GM23248 (cell line): Measurements from ENCODE around the gene GLA. TPM values are rescaled to one million over a fixed set of nuclear protein-coding genes. Genes with fewer than 3 reads are reported as not detected.

Experiments used
- DNase-seq: peaks from one replicate; pipeline ENCODE4 v3.0.0-alpha.2; 2015
- H2AFZ ChIP-seq: fragments of 200-600 bp; sonication (generic); 2 replicates; pipeline ENCODE4 v1.6.1; 2016; ENCODE audit warnings: antibody characterized with exemption
- H3F3A ChIP-seq: fragments of 200-600 bp; sonication (generic); 2 replicates; pipeline ENCODE4 v1.6.1; 2016; ENCODE audit warnings: mild to moderate bottlenecking, antibody characterized with exemption, mixed run types; ENCODE audit not compliant: insufficient read depth
- H3K27ac ChIP-seq: fragments of 200-600 bp; sonication (generic); 2 replicates; pipeline ENCODE4 v1.5.1; 2016; ENCODE audit warnings: mild to moderate bottlenecking
- H3K27me3 ChIP-seq: fragments of 200-600 bp; sonication (generic); replicated peaks from 2 replicates; pipeline ENCODE4 v1.6.1; 2016; ENCODE audit warnings: mild to moderate bottlenecking; ENCODE audit not compliant: insufficient read depth
- H3K36me3 ChIP-seq: fragments of 200-600 bp; sonication (generic); 2 replicates; pipeline ENCODE4 v1.6.1; 2016; ENCODE audit warnings: low read depth, mild to moderate bottlenecking
- H3K4me1 ChIP-seq: fragments of 200-600 bp; sonication (generic); 2 replicates; pipeline ENCODE4 v1.6.1; 2016; ENCODE audit warnings: mild to moderate bottlenecking; ENCODE audit not compliant: insufficient read depth
- H3K4me2 ChIP-seq: fragments of 200-600 bp; sonication (generic); one replicate; pipeline ENCODE4 v1.6.1; 2016; ENCODE audit warnings: mild to moderate bottlenecking; ENCODE audit not compliant: unreplicated experiment
- H3K4me3 ChIP-seq: fragments of 200-600 bp; sonication (generic); 2 replicates; pipeline ENCODE4 v1.5.1; 2016; ENCODE audit warnings: mild to moderate bottlenecking
- H3K79me2 ChIP-seq: fragments of 200-600 bp; sonication (generic); 2 replicates; pipeline ENCODE4 v1.6.1; 2016; ENCODE audit warnings: mild to moderate bottlenecking; ENCODE audit not compliant: insufficient read depth
- H3K9ac ChIP-seq: fragments of 200-600 bp; sonication (generic); 2 replicates; pipeline ENCODE4 v1.6.1; 2016; ENCODE audit warnings: mild to moderate bottlenecking
- H3K9me2 ChIP-seq: fragments of 200-600 bp; sonication (generic); 2 replicates; pipeline ENCODE4 v1.6.1; 2016; ENCODE audit warnings: mixed run types, mild to moderate bottlenecking, moderate library complexity; ENCODE audit not compliant: insufficient read depth
- H3K9me3 ChIP-seq: fragments of 200-600 bp; sonication (generic); one replicate; pipeline ENCODE4 v1.6.1; 2017; ENCODE audit warnings: low read depth
- H4K20me1 ChIP-seq: fragments of 200-600 bp; sonication (generic); 2 replicates; pipeline ENCODE4 v1.6.0; 2016; ENCODE audit not compliant: insufficient read depth
- EZH2 ChIP-seq: fragments of 200-600 bp; sonication (generic); IDR thresholded peaks from 2 replicates; pipeline ENCODE4 v1.6.1; 2018; ENCODE audit warnings: antibody characterized with exemption, mild to moderate bottlenecking; ENCODE audit not compliant: insufficient read depth, poor library complexity, severe bottlenecking
- EZH2phosphoT487 ChIP-seq: fragments of 200-600 bp; sonication (generic); IDR thresholded peaks from 2 replicates; pipeline ENCODE4 v1.6.1; 2018; ENCODE audit warnings: antibody characterized with exemption, moderate library complexity, mild to moderate bottlenecking, low read depth; ENCODE audit not compliant: insufficient read depth
- WGBS, 2 experiments: methylation state at CpG; one replicate each; pipeline ENCODE4 v1.1.6; 2015 to 2017; ENCODE audit warnings: low lambda C conversion rate in 2 of 2, low coverage in 1 of 2; ENCODE audit errors: missing lambda C conversion rate in 2 of 2; 5-methylcytosine and 5-hydroxymethylcytosine counted together
- in situ Hi-C: fragments of 300-500 bp; cut with MboI; formaldehyde crosslinking; loops from 2 replicates; pipeline ENCODE4 v1.15.0; 2020
- polyA plus RNA-seq: library from polyadenylated mRNA; unstranded; fragments of >200 nt; fragmentation: Nextera tagmentation; extraction: Ambion mirVana; gene quantifications from 2 replicates; pipeline ENCODE4 v1.2.1, GENCODE V29; 2016
- total RNA-seq: library from RNA; depleted of rRNA; stranded (reverse); fragments of >200 nt; shearing (Covaris generic); gene quantifications from 2 replicates; pipeline ENCODE4 v1.2.3, GENCODE V29; 2014

GLA gene
- total and polyA plus RNA-seq, 2 experiments from 2014 or later: 20.4 to 36.6 TPM

DNA sequence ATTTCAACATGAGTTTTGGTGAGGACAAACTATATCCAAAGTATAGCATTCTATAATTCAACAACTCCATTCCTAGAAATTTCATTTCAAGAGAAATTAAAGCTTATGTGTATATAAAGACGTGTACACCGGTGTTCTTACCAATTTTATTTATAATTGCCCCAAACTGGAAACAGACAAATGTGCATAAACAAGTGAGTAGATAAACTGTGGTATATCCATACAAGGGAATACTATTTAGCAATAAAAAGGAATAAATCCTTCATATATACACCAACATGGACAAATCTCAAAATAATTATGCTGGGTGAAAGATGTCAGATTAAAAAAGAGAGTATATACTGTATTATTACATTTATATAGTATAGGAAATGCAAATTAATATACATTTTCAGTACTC is 20.2 kb upstream of the GLA start:
- Histone ChIP-seq H3K27ac (no peak overlapping the region), H2AFZ (no peak overlapping the region), H3K4me1 (peaks cover 14% of the 10 kb centered on the region), H3K36me3 (no peaks in the 10 kb centered on the region), H3K4me2 (no peak overlapping the region), H3F3A (peaks cover 16% of the 10 kb centered on the region), H3K4me3 (no peak overlapping the region), H4K20me1 (no peaks in the 10 kb centered on the region), H3K79me2 (no peaks in the 10 kb centered on the region), H3K9me3 (no peaks in the 10 kb centered on the region), H3K9me2 (no peaks in the 10 kb centered on the region), H3K27me3 (no peaks in the 10 kb centered on the region), H3K9ac (no peak overlapping the region)
- WGBS, 2 experiments: 98 to 100% methylated on average over 2 of the region's 2 CpGs
- in situ Hi-C loops: no loop called here
- no peak for TF ChIP-seq EZH2phosphoT487
- no peak for TF ChIP-seq EZH2
- no peak for DNase-seq

DNA sequence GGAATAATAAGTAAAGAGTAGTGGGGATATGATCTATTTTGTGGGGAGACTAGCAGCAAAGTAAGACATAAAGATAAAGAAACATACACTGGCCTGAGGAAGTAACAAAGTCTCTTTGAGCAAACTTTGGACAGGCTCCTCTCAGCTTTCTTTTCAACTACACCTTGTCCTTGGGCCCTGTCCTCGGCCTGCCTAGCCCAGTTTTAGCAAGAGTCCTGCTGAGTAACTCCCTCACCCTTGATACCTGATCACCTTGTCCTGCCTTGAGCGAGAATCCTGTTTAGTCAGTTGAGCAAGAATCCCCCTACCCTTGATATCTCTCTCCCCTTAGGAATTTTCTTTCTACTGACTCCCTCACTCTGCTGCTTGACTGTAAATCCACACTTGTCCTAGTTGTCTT is 11.8 kb upstream of the GLA start:
- no peak for TF ChIP-seq EZH2
- no peak for TF ChIP-seq EZH2phosphoT487
- H3K9me3 ChIP-seq: no peaks in the 10 kb centered on the region
- H3K27ac ChIP-seq: no peak overlapping the region
- 100% methylated on average over 2 of the region's 2 CpGs for WGBS, 2 experiments
- H3K4me3 ChIP-seq: no peak overlapping the region; the same call in 1 of the 2 replicates
- no peaks in the 10 kb centered on the region for H3K9me2 ChIP-seq
- no peaks in the 10 kb centered on the region for H4K20me1 ChIP-seq
- peak overlapping the region; percentile 91; the same call in 1 of the 2 replicates for H2AFZ ChIP-seq
- H3K4me2 ChIP-seq: peak overlapping the region; percentile 80
- in situ Hi-C loops: loop anchor here (25.0 kb wide), 1 partner anchor 218 kb away; no protein-coding TSS in a partner anchor
- 0 out of 2 replicates have a peak, but pooled peaks cover 4% of the 10 kb centered on the region for H3K79me2 ChIP-seq
- no peaks in the 10 kb centered on the region for H3K36me3 ChIP-seq
- no peaks in the 10 kb centered on the region for H3K27me3 ChIP-seq
- DNase-seq: no peak
- H3F3A ChIP-seq: no peaks in the 10 kb centered on the region
- H3K9ac ChIP-seq: no peak overlapping the region
- H3K4me1 ChIP-seq: peaks cover 3% of the 10 kb centered on the region; the same call in 1 of the 2 replicates

DNA sequence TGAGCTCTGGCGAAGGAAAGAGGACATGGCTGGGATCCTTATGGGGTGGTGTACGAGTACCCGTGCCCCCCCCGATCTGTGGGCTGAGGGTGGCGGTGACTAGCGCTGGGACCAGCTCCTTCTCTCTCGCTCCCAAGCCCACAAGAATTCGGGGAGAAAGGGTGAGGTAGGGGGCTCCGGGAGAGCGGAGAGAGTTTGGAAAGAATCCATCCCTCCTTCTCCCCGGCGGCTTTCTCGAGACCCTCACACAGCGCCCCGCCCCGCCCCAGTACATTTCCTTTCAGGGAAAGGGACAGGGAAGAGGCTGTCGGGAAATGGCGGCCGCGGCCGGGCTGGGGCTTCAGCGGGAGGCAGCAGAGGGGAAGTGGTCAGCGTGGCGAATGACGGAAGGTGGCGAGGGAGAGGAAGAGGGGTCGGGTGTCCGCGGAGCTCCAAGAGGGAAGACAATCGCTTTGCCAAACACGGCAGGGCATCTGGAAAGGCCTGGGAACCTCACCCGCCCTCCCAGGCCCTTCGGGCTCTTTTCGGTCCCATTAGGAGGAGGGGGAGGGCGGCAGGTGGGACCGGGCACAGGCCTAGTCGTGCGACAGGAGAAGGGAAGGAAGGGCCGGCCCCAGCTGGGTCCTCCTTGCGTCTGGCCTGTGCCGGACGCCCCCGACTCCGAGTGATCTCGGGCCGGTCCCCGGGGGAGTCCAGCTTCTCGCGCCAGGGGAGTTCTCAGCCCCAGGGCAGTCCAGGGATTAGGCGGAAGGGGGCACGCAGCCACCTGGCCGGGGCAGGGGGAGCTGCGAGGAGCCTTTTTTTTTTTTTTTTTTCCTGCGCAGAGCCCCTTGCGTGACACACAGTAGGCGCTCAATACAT is 10.5 kb upstream of the GLA start:
- Histone ChIP-seq H3K9ac (peak overlapping the region; percentile 95), H3K4me2 (peak overlapping the region; percentile 80), H3K36me3 (no peaks in the 10 kb centered on the region), H3K27ac (peak overlapping the region; percentile 62), H3F3A (0 out of 2 replicates have a peak, but pooled peaks cover 4% of the 10 kb centered on the region), H3K27me3 (no peaks in the 10 kb centered on the region), H3K9me3 (no peaks in the 10 kb centered on the region), H3K4me3 (peak overlapping the region; percentile 79), H3K79me2 (peaks cover 15% of the 10 kb centered on the region), H2AFZ (peak overlapping the region; percentile 91), H3K4me1 (peaks cover 7% of the 10 kb centered on the region; the same call in 1 of the 2 replicates), H3K9me2 (no peaks in the 10 kb centered on the region), H4K20me1 (no peaks in the 10 kb centered on the region)
- 2 to 3% methylated on average over 11 to 48 of the region's 56 CpGs for WGBS, 2 experiments
- in situ Hi-C loops: loop anchor here (25.0 kb wide), 1 partner anchor 219 kb away; no protein-coding TSS in a partner anchor
- TF ChIP-seq EZH2 (no peak), EZH2phosphoT487 (no peak)
- DNase-seq: peak; percentile 50

DNA sequence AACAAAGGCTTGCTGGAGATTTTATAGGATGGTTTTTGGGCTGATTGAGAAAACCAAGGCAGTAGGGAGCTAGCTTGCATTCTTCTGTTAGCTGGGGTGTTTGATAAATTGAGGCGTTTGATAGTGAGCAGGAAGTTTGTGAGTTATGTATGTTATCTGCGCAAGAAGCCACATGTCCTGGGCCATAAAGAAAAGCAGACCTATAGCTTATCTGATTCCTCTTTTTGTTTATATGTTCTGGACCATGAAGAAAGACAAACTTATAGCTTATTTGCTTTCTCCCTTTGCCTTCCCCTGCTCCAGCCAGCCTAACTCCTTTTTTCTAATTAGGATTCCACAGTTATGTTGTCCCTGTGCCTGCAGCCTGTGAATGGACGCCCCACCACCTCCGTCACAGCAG is 9.5 kb upstream of the GLA start:
- H3K36me3 ChIP-seq: no peaks in the 10 kb centered on the region
- 67 to 71% methylated on average over 4 of the region's 4 CpGs for WGBS, 2 experiments
- H4K20me1 ChIP-seq: no peaks in the 10 kb centered on the region
- DNase-seq: no peak
- peak overlapping the region; percentile 91 for H2AFZ ChIP-seq
- no peak overlapping the region for H3K9ac ChIP-seq
- no peak overlapping the region for H3K27ac ChIP-seq
- H3K4me3 ChIP-seq: no peak overlapping the region
- no peak for TF ChIP-seq EZH2phosphoT487
- peaks cover 7% of the 10 kb centered on the region; the same call in 1 of the 2 replicates for H3K4me1 ChIP-seq
- peaks cover 26% of the 10 kb centered on the region for H3K79me2 ChIP-seq
- 0 out of 2 replicates have a peak, but pooled peaks cover 4% of the 10 kb centered on the region for H3F3A ChIP-seq
- H3K9me2 ChIP-seq: no peaks in the 10 kb centered on the region
- in situ Hi-C loops: loop anchor here (25.0 kb wide), 1 partner anchor 220 kb away; no protein-coding TSS in a partner anchor
- no peaks in the 10 kb centered on the region for H3K27me3 ChIP-seq
- H3K9me3 ChIP-seq: no peaks in the 10 kb centered on the region
- H3K4me2 ChIP-seq: peak overlapping the region; percentile 80
